Activated CD4-positive, alpha-beta T cell treated with anti-CD3 and anti-CD28 coated beads, Interleukin-2, amount 50 U/mL, for 16 hours (primary cell): ENCODE measurements around the gene RAB2B.

Experiments
- DNase-seq: peaks from one replicate; pipeline ENCODE4 v3.0.0-alpha.2; 2020

RAB2B gene

DNA sequence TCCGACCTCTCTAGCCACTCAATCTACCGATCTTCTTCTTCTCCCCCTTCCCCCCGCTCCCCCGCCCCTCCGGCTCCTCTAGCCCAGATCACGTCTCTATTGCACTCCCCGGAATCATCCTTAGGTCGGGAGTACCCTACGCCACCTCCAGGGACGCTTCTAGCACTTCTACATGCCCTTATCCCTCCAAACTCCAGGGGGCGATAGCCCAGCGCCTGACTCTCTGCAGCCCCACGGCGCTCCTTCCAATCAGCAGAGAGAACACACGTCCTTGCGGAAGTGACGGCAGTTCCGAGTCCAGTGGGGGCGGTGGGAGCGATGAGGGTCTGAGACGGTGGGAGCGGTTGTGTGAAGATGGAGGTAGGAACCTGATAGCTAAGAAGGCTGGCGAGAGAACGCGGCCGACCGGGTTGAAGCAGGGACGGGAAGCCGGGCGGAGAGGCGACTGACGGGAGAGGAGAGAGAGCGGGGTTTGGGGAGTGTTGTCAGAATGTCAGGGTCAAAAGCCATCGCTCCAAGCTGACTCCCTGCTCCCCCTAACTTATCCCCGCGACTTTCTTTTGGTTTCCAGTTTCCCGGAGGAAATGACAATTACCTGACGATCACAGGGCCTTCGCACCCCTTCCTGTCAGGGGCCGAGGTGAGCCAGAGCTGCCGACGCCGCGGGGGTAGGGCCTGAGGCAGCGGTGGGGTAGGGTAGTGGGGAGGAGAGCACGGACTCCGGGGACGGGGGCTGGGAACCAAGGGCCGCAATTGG is at the start of gene RAB2B, which contains the start of gene TOX4:
Gene RAB2B (minus strand): TSS at position 35 of the 757 bp plus-strand sequence. CDS start 87 bp downstream, outside the sequence.
Gene TOX4 (plus strand): TSS at position 271 of the 757 bp plus-strand sequence. CDS start 84 bp downstream, at position 355.
- peak; percentile 99 for DNase-seq

DNA sequence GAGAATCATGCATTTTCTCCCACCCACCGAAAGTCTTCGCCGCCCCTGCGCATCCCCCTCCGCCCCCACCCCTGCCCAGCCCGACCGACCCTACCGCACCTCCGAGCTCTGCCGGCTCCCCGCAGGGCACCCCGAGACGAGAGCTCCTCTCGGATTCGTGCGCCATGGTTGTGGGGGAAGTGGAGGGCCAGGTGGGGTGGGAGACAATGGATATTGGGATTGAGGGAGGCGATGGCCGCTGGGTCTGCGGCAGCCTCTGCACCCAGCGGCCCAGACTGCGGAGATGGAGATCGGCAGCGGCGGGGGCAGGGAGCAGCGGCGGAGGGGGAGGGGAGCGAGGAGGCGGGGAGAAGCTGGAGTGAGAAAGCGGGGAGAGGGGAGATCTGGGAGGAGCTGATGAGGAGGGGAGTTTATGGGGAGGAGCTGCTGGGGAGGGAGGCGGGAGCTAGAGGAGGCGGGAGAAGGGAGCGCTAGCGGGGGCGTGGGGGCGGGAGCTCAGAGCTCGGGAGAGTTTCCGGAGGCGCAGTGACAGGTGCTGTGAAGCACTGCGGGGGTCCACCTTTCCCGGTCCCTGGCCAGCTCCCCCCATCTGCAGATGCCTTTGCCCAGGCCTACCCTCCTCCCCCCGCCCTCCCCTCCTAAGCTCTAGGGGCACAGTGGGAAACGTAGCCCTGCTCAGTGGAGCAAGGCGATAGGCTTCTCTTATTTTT is 49.4 kb upstream of the RAB2B start, which contains the start of gene SALL2:
Gene SALL2 (minus strand): TSS at position 385 of the 710 bp plus-strand sequence. CDS start 219 bp downstream, at position 166.
- DNase-seq = peak; percentile 40

DNA sequence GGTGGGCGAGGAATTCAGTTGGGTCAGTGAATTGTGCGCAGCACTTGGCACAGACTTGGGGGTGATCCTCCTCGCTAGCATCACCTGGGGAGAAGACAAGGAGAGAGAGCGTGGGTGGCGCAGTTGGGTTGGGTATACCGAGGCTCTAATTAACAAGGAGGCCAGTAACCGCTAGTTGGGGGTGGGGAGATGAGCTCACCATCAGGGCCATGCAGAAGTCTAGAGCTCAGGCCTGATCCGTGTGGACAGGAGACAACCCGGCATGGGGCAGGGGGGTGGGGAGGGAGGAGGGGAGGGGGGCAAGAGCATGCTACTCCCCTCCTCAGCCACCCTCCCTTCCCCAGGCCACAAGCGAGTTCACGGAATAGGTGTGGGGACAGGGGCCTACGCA is 48.8 kb upstream of the RAB2B start:
- DNase-seq = no peak

DNA sequence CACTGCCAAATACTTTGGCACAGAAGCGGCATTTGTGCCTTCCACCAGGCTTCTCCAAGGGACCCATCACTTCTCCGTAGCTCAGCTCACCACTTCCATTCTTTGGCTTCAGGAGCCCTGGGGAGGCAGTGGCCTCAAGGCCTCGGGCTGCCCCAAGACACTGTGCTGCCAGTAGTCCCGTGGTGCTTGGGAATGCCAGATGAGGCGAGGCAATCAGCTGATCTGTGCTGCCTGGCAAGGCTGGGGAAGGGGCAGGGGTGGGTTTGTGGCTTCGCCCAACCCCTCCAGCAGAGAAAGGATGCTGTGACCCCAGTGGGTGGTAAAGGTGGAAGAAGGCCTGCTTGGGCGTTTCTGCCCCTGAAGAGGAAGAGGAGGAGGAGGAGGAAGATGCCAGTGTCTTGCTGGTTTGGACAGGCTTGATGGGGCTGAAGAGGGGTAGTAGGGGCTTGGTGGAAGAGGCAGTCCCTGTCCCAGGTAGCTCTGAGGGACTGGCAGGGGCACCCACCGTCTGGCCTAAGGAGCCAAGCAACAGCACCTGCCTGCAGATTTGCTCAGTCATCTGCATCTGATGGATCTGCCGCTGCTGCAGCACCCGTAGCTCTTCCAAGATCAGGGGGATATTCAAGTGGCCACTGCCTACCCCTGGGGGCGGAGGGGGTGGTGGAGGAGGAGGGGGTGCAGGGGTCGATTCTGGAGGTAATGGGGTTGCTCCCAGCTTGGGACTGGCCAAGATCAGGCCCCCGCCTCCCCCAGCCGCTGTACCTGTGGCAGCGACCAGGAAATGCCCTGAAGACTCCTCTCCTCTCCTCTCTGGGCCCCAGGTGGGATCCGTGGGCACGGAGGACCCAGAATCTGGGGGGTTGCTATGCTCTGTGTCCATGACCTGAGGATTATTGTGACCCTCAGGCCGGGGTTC is 48.1 kb upstream of the RAB2B start:
- DNase-seq = no peak

DNA sequence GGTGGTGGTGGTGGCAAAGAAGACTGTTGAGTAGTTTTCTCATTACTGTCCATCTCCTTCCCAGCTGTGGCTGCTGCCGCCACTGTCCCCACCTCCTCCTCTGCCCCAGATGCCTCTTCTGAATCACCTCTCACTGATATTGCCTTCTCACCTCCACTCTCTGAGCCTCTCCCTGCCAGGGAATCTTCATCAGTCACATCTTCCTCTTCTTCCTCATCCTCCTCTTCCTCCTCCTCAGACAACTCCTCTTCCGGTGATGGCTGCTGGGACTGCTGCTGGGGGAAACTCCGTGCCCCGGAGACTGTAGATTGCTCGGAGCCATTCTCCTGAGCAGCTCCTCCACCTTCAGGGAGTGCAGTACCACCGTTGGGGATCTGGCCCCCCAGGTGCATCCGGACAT is 46.4 kb upstream of the RAB2B start:
- no peak for DNase-seq

DNA sequence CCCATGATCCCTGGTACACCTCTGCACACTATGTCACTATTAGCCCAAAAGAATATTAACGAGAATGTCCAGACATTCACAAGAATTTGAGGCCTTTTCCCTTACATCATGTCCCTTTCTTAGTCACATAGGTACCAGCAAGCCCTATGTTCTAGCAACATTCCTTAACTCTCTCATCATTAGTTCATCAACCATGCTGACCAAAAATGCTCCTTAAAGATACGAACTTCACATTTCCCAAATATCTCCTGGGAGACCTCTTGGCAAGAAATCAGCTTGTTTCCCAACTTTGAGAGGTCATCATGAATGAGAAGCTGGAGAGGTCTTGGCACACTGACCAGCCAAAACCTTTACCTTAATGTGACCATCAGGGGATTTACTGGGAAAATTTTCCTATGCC is 44.7 kb upstream of the RAB2B start:
- no peak for DNase-seq

DNA sequence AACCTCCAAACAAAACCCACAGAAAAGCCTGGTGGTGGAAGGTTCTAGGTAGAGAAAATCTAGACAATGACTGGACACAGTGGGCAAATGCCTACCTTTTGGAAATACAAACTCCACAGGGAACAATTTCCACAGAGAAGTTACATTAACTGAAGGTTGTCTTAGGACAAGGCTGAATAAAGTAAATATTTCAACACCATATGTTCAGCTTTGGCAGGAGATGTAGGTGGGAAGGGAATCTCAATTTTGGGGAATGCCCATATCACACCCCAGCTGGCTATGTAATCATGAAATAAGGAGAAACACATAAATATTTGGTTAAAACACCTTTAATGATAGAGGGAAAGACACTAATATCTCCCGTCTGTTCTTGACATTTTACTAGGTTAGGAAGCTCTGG is 44.0 kb upstream of the RAB2B start:
- DNase-seq = no peak

DNA sequence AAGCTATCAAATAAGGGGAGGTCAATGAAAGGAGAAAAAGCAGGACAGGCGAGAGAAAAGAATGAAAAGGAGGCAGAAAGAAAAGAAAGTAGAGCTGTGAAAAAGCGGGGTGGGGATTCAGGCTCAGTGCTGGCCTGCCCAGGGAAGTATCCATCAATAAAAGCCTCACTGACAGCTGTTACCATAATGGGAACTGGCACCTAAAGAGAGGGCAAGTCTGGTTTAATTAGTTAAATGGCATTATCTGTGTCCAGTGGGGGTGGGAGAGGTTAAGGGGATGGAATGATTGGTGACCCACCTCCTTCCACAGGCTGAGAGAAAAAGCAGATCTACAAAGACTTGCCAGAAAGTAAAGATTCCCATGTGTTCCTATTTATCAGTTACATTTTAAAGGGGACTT is 42.0 kb upstream of the RAB2B start:
- DNase-seq = no peak

DNA sequence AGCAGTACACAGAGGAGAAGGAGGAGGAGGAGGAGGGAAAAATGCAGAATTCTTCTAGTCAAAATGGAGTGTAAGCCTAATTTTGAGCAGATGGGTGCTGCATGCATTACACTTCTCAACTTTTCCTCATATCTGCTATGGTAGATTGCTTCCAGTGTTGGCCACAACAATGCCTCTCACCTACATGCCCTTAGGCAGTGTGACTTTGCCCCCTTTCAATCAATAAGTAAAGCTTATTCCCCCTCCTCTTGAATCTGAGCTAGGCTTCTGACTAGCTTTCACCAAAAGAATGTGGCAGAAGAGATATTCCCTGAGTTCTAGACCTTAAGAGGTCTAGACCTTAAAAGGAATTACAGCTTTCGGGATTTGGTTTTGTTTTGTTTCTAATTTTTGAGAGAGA is 37.6 kb upstream of the RAB2B start:
- no peak for DNase-seq

DNA sequence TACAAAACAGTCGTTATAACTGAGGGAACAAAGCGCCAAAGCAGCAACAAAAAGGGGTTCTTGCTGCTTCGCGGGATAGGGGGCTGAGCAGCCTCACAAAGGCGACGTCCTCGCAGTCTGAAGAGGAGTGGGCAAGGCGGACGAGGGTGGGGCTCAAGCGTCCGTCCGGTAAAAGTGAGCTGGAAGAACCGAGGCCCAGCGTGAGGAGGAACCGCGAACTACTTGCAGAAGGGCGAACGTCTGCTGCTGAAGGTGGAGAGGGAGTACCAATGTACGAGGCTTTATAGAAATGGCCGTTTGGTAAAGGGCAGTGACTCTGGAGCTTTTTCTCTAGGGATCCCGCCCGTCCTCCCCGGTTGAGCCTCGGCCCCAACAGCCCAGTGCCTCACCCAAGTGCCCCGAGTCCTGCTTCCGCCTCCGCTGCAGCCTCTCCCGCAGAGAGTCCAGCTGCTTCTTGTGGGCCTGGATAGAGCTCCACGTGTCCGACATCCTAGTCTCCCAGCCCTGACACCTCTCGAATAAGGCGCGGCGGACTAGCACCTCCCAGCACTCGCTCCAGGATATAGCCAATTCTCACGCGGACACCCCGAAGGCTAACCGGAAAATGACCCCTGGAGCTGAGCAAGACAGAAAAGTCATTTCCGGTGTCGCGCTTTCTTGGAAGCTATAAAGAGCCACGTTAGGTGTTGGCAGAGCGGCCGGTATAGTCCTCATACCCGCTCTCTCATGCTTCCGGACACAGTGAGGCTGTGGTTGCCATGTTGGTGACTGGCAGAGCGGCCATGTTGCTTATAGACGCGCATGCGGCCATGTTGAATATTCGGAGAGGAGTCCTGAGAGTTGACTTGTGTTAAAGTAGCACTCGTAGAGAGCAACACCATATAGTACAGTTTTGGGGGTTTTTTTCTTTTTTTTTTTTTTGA is 34.2 kb upstream of the RAB2B start, which contains the start of gene METTL3:
Gene METTL3 (minus strand): TSS at position 606 of the 923 bp plus-strand sequence. CDS start 117 bp downstream, at position 489.
- DNase-seq = peak; percentile 97

DNA sequence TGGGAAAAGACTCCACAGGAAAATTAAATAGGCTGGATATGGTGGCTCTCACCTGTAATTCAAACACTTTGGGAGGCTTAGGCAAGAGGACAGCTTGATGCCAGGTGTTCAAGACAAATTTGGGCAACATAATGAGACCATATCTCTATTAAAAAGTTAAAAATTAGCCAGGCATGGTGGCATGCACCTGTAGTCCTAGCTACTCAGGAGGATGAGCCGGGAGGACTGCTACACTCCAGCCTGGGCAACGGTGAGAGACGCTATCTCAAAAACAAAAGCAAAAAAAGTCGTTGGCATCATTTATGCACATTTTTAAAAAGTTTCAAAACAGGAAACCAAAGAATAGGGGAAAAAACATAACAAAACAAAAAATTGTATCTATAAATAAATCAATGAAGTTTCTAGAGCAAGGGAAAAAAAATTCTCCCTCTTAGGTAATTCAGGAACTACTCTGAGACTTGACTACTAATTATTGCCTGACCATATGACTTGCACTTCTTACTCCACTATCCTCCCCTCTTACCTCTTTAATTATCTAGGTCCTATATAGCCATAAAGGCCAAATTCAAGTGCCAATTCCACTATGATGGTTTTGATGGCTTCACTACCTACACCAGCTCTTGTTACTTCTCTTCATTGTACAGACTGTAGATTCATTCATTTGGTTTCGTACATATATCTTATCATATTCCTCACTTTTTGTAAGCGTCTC is 32.8 kb upstream of the RAB2B start:
- no peak for DNase-seq

DNA sequence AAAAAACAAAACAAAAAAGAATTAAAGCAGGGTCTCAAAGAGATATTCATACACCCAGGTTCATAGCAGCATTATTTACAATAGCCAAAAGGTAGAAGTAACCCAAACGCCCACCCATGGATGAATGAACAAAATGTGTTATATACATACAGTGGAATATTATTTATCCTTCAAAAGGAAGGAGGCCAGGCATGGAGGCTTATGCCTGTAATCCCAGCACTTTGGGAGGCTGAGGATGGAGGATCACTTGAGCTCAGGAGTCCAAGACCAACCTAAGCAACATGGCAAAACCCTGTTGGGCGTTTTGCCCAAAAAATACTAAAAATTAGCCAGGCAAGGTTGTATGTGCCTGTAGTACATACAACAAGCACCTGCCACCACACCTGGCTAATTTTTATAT is 29.8 kb upstream of the RAB2B start:
- no peak for DNase-seq

DNA sequence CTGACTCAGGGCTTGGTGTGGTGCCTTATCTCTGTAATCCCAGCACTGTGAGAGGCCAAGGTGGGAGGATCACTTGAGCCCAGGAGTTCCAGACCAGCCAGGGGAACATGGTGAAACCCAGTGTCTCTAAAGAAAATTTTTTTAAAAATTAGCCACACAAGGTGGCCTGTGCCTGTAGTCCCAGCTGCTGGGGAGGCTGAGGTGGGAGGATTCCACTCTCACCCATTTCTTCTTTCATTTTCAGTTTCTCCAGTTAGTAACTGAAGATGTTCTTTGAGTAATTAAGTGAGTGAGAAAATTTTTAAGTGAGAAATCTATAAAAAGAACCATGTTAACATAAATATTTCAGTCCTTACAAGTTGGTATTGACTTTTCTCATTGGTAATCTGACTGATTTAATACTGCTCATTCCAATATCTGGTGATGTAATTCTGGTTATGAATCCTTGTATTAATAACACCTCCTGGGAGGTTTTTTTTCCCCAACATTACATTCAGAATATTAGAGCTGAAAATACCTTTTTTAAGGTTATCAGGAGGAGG is 28.3 kb upstream of the RAB2B start:
- peak; percentile 39 for DNase-seq

DNA sequence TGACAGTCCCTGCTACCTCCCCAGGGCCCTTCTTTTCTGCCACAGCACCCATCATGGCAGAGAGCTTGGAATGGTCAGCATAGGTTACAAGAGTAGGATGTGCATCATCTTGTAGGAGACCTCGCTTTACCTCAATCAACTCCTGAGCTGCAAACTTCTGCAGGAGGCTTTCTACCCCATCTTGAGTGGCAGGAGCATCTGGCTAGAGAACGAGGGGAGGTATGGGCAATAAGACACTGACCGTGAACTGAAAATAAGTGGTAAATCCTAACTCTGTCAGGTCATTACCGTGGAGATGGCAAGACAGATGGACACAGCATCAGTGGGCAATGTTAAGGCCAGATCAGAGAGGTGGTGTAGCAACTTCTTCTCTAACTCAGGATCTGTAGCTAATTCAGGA is 26.6 kb upstream of the RAB2B start:
- DNase-seq = no peak

DNA sequence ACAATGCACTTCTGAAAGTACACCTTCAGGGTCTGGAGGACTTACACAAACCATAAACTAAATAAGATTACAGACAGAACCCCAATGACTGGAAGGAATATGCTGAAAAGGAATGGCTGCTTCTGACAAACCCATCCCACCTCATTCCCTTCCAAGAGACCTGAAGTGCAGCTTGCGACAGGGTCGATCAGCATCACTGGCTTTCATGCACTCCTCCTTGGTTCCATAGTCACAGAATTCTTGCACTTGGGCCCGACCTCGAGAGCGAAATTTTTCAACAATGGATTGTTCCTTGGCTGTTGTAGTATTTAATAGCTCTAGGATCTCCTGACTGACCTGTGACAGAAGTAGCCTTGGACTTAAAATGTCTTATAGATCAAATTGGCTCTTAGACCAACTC is 24.8 kb upstream of the RAB2B start:
- DNase-seq = no peak

DNA sequence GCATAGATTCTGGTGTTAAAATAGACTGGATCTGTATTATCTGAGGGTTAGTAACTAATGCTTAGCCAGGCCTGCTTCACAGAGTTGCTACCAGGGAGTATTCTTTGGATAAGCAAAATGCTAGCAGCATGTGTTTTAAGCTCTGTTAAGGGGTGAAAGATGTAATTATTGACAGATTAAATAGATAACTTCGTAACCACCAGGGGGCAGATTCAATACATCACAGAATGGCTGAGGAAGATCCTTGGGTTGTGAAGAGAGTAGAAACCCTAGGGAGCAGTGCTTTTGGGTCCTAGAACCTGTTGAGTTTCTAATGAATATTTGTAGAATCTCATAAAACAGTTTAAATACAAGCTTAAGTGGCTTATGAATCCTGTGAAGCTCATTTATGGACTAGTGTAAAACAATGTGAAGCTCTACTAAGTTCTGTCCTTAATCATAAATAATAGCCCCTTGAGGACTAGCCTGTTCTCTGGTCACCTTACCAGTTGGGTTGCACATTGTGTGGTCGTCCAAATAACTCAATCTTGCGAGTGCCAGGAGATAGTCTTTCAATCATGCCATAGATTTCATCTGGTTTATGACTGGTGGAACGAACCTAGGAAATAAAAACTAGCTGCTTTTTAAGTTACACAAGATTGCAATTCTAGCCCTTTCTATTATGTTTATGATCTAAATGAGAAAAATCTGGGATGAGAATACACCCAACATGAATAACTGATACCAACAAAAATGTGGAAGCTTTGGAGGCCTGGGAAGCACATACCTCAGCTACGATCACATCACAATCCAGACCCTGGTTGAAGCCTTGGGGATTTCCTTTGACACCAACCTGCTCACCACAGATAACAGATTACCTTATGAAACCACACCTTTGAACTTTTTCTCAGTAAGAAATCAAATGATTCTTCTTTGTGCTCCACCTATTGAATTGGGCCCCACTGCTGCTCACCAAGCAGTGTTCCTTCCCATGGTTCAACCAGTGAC is 22.1 kb upstream of the RAB2B start:
- peak; percentile 45 for DNase-seq

DNA sequence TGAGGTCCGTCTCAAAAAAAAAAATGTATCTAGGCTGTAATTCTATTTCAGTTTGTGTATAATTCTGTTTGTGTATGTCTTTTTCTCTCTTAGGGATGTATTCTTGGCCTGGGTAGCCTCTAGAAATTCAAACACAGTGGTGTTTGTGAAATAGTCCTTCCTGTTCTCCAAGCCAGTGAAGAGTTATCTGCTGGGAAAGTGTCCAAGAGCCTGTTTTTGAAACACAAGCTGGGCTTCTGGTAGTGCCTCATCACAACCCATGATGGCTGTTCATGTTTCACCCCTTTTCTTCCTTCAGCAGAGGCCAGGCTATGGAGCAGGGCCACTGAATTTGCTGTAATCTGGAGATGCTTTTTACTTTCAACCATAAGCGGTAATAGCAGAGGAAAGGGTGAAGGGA is 19.7 kb upstream of the RAB2B start:
- DNase-seq = no peak

DNA sequence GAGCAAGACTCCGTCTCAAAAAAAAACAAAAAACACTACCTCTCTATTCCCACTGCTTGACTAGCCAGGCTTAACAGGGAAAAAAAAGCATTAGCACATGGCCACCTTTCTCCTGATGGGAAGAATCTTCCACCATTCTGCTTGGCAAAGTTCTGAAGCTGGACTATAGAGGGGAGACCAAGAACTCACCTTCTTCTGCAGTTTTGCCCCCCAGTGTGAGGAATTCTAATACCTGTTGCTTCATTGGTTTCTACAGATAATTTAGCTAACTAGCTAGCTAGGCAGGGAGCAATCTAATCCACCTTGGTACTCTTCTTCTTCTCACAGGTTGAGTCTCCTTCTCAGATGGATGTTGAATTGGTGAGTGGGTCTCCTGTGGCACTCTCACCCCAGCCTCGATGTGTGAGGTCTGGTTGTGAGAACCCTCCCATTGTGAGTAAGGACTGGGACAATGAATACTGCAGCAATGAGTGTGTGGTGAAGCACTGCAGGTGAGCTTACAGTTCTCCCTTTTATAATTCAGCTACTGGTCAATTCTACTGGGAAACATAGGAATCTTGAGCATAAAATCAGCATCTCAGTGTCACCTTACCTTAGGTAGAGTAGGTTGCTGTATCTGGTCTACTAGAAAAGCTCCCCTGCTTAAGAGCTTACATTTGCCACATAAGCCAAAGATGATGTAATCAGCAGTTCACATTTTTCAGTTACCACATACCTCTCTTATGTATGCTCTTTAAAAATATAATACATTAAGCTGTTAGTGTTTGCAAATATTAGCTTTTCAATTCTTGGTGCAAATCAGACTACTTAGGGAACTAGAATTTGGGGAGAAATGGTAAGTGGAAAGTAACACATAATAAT is 18.4 kb upstream of the RAB2B start:
- no peak for DNase-seq
